ENCODE measurements around the gene PPP1R14C.

The PPP1R14C gene

DNA sequence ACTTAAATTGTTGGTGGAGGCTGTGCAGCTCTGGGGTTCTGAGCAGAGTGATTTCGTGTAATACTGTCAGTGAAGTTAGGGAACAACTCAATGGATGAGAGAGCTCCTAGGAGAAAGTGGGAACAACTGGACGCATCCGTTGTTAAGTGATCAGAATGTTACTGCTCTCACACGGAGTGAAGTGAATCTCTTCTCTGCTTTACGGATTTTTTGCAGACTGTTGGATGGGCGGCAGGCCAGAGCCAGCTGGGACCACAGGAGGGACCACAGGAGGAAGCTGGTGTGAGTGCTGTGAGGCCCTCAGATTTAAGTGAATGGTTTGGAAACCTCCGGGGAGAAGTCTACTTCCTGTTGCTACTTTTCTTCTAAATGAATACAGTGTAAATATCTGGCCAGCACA is 23.7 kb upstream of the PPP1R14C start:
- Histone ChIP-seq H3K4me3 (IDR thresholded peaks at IDR 0.05; ENCODE audit: insufficient read depth, low read depth, low read length) (no peak overlapping the region), H3K36me3 (ENCODE audit: insufficient read depth) (no peaks in the 10 kb centered on the region), H4K20me1 (ENCODE audit: insufficient read depth) (no peaks in the 10 kb centered on the region), H3K27me3 (ENCODE audit: insufficient read depth, low read depth) (no peaks in the 10 kb centered on the region), H3K4me2 (no peak overlapping the region), H3K4me1 (ENCODE audit: low read depth, poor library complexity, severe bottlenecking) (no peaks in the 10 kb centered on the region), H3K27ac (no peak overlapping the region), H3K79me2 (ENCODE audit: insufficient read depth, low read depth) (no peaks in the 10 kb centered on the region), H2AFZ (ENCODE audit: low read depth) (no peak overlapping the region), H3K9ac (no peak overlapping the region)
- TF ChIP-seq, protein P1, sequence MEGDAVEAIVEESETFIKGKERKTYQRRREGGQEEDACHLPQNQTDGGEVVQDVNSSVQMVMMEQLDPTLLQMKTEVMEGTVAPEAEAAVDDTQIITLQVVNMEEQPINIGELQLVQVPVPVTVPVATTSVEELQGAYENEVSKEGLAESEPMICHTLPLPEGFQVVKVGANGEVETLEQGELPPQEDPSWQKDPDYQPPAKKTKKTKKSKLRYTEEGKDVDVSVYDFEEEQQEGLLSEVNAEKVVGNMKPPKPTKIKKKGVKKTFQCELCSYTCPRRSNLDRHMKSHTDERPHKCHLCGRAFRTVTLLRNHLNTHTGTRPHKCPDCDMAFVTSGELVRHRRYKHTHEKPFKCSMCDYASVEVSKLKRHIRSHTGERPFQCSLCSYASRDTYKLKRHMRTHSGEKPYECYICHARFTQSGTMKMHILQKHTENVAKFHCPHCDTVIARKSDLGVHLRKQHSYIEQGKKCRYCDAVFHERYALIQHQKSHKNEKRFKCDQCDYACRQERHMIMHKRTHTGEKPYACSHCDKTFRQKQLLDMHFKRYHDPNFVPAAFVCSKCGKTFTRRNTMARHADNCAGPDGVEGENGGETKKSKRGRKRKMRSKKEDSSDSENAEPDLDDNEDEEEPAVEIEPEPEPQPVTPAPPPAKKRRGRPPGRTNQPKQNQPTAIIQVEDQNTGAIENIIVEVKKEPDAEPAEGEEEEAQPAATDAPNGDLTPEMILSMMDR (conservative IDR thresholded peaks at IDR 0.05; ENCODE audit: low read depth, low read length), result no peak

DNA sequence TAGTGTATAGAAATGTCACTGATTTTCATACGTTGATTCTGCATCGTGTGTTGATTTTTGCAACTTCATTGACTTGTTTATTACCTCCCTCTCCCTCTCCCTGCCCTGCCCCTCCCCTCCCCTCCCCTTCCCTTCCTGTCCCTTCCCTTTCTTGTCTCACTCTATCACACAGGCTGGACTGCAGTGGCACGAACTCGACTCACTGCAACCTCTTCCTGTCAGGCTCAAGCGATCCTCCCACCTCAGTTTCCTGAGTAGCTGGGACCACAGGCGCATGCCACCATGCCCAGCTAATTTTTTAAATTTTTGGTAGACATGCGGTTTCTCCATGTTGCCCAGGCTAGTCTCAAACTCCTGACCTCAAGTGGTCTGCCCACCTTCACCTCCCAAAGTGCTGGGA is 19.2 kb upstream of the PPP1R14C start:
- Histone ChIP-seq H4K20me1 (ENCODE audit: insufficient read depth) (no peaks in the 10 kb centered on the region), H3K4me3 (IDR thresholded peaks at IDR 0.05; ENCODE audit: insufficient read depth, low read depth, low read length) (no peak overlapping the region), H3K27me3 (ENCODE audit: insufficient read depth, low read depth) (no peaks in the 10 kb centered on the region), H3K9ac (no peak overlapping the region), H3K36me3 (ENCODE audit: insufficient read depth) (no peaks in the 10 kb centered on the region), H3K27ac (no peak overlapping the region), H3K4me2 (no peak overlapping the region), H3K4me1 (ENCODE audit: low read depth, poor library complexity, severe bottlenecking) (no peaks in the 10 kb centered on the region), H2AFZ (ENCODE audit: low read depth) (no peak overlapping the region), H3K79me2 (ENCODE audit: insufficient read depth, low read depth) (no peaks in the 10 kb centered on the region)
- TF ChIP-seq, protein P1 (conservative IDR thresholded peaks at IDR 0.05; ENCODE audit: low read depth, low read length), result no peak

DNA sequence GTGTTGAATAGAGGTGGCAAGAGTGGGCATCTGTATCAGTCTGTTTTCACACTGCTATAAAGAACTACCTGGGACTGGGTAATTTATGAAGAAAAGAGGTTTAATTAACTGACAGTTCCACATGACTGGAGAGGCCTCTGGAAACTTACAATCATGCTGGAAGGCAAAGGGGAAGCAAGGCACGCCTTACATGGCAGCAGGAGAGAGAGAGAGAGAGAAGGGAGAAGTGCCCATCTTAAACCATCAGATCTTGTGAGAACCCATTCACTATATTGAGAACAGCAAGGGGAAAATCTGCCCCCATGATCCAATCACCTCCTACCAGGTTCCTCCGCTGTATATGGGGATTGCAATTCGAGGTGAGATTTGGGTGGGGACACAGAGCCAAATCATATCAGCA is 18.6 kb upstream of the PPP1R14C start:
- Histone ChIP-seq H3K4me1 (ENCODE audit: low read depth, poor library complexity, severe bottlenecking) (no peaks in the 10 kb centered on the region), H3K27ac (no peak overlapping the region), H3K9ac (no peak overlapping the region), H3K4me2 (no peak overlapping the region), H3K27me3 (ENCODE audit: insufficient read depth, low read depth) (no peaks in the 10 kb centered on the region), H3K4me3 (IDR thresholded peaks at IDR 0.05; ENCODE audit: insufficient read depth, low read depth, low read length) (no peak overlapping the region), H3K79me2 (ENCODE audit: insufficient read depth, low read depth) (no peaks in the 10 kb centered on the region), H4K20me1 (ENCODE audit: insufficient read depth) (no peaks in the 10 kb centered on the region), H2AFZ (ENCODE audit: low read depth) (no peak overlapping the region), H3K36me3 (ENCODE audit: insufficient read depth) (no peaks in the 10 kb centered on the region)
- TF ChIP-seq, protein P1 (conservative IDR thresholded peaks at IDR 0.05; ENCODE audit: low read depth, low read length), result no peak

DNA sequence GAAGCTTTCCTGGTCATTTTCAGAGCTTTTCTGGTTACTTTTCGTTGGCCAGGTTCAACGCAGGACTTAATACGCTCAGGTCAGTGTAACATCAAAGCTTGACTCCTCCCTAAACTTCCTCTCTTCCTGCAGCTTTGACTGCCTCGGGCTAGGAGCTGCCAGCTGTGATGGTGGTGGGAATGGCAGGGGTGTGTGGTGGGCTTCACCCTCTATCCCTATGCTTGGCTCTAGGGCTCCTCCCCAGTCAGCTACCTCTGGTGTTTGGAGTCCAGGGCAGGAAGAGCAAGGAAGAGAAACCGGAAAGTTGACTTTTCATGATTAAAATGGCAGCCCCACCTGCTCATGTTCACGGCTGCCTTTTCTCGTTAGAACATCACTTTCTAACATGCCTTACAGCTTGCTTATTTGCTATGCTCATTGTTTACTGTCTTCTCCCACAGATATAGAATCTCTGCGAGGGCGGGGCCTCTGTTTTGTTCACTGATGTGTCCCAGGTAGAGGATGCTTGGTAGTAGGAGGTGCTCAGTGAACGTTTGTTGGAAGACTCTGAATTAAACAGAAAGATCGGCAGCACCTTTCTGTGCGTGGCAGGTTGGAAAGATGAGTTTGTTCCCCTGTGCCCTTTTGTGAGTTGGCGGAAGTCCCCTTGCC is 16.1 kb upstream of the PPP1R14C start:
- Histone ChIP-seq H3K9ac (no peak overlapping the region), H3K4me1 (ENCODE audit: low read depth, poor library complexity, severe bottlenecking) (no peaks in the 10 kb centered on the region), H4K20me1 (ENCODE audit: insufficient read depth) (no peaks in the 10 kb centered on the region), H3K27me3 (ENCODE audit: insufficient read depth, low read depth) (no peaks in the 10 kb centered on the region), H2AFZ (ENCODE audit: low read depth) (no peak overlapping the region), H3K79me2 (ENCODE audit: insufficient read depth, low read depth) (no peaks in the 10 kb centered on the region), H3K4me2 (no peak overlapping the region), H3K4me3 (IDR thresholded peaks at IDR 0.05; ENCODE audit: insufficient read depth, low read depth, low read length) (no peak overlapping the region), H3K27ac (no peak overlapping the region), H3K36me3 (ENCODE audit: insufficient read depth) (no peaks in the 10 kb centered on the region)
- TF ChIP-seq, protein P1 (conservative IDR thresholded peaks at IDR 0.05; ENCODE audit: low read depth, low read length), result no peak
